TTC549 (cell line): ENCODE data around the gene RCOR1.

Source experiments
- FAIRE-seq: peaks from 2 replicates; lab custom pipeline; 2012; peaks lifted over from hg19 to GRCh38; lab: Jason Lieb, UNC

Gene RCOR1

GRCh38 chr14:102776761-102777710 lies 184.6 kb downstream of the RCOR1 start, which contains the start of gene TRAF3:
TSS of gene TRAF3 (plus strand) at chr14:102777449. CDS start at chr14:102870202, 92,753 bp downstream.
- FAIRE-seq = no peak

- FAIRE-seq = no peak
Measured at GRCh38 chr14:102777711-102778337, 185.4 kb downstream of the RCOR1 start.

- no peak for FAIRE-seq
Measured at GRCh38 chr14:102778338-102779083, 186.1 kb downstream of the RCOR1 start.

GRCh38 chr14:102779084-102779462 lies 186.6 kb downstream of the RCOR1 start:
- no peak for FAIRE-seq

- FAIRE-seq = no peak
Measured at GRCh38 chr14:102779574-102780315, 187.3 kb downstream of the RCOR1 start.
